COLO829 (cell line): Measurements from ENCODE around the gene IFNGR1.
"Not testable (repeated sequence)": the region's sequence is repeated elsewhere in the genome, so short reads cannot be mapped to it uniquely, and the experiment has no call there.

Source experiments
- DNase-seq: peaks from one replicate; pipeline ENCODE4 v3.0.0; 2012; ENCODE audit warnings: low spot score

Gene IFNGR1

GRCh38 chr6:137218917-137219663 is at the start of gene IFNGR1:
IFNGR1 (minus strand) TSS chr6:137219385; CDS start chr6:137219327, 58 bp downstream.
- peak; percentile 92 for DNase-seq

- DNase-seq = no peak
Measured at GRCh38 chr6:137268911-137269310, 49.7 kb upstream of the IFNGR1 start.

DNA sequence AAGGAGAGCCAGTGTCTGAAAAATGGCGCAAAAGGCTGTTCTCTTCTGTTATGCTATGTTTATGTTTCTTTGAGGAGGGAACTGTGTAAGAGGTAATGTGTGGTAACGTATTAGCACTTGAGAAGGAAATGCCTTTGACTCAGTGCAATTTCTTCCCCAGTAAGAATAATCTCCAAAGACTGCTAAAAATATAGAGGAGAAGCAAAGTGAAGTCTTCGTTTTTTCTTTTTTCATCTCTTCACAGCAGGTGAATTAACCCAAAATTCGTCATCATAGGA is 47.1 kb upstream of the IFNGR1 start:
- DNase-seq = no peak

GRCh38 chr6:137265561-137266308 is 46.5 kb upstream of the IFNGR1 start:
- DNase-seq = no peak

DNA sequence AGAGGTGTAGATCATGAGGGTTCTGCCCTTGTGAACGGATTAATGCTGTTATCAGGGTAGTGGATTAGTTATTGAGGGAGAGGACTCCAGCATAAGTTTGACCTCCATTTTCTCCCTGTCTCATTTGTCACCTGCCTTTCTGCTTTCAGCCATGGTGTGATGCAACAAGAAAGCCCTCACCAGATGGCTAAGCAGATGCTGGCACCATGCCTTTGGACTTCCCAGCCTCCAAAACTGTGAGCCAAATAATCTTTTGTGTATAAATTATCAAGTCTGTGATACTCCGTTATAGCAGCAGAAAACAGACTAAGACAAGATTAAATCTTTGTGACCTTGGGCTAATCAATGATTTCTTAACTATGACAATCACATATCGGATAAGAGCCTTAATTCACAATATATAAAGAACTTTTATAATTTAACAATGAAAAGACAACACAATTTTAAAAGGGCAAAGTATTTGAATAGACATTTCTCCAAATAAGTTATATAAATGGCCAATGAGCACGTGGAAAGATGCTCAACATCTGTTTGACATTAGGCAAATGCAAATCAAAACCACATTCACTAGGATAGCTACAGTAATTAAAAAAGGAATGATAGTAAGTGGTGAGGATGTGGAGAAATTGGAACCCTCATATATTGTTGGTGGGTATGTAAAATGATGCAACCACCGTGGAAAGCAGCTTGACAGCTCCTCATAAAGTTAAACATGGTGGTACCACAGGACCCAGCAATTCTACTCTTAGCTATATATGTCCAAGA is 45.3 kb upstream of the IFNGR1 start:
- no peak for DNase-seq

GRCh38 chr6:137261761-137262160 is 42.6 kb upstream of the IFNGR1 start:
- DNase-seq = peak; percentile 48

- no peak for DNase-seq
Measured at GRCh38 chr6:137261361-137261760, 42.2 kb upstream of the IFNGR1 start.

GRCh38 chr6:137260217-137260616 is 41.0 kb upstream of the IFNGR1 start:
- no peak for DNase-seq

DNA sequence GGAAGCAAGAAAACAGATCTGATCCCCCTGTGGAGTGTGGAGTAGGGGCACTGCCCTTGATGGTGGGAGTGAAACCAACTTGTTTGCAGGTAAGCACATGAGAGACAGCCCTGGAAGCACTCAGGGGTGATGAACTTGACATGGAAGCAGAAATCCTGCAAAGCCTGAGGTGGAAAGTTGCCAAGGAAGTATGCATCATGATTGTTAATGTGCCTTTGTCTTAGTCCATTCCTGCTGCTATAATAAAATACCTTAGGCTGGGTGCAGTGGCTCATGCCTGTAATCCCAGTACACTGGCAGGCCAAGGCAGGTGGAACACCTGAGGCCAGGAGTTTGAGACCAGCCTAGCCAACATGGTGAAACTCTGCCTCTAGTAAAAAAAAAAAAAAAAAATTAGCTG is 40.2 kb upstream of the IFNGR1 start:
- no peak for DNase-seq

DNA sequence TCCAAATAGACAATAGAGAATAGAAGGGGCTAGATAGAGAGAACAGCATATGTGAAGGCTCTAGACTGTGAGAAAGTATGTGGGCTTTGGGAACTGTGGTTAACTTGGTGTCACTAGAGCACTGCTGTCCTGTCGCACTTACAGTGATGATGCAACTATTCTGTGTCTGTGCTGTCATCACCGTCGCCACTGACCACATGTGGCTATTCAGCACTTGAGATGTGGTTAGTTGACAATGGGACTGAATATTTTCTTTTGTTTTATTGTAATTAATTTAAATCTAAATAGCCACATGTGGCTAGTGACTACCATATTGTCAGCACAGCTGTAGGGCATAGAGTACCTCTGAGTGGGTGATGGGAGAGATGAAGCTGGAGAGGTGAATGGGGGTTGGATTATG is 39.0 kb upstream of the IFNGR1 start:
- DNase-seq = no peak

DNA sequence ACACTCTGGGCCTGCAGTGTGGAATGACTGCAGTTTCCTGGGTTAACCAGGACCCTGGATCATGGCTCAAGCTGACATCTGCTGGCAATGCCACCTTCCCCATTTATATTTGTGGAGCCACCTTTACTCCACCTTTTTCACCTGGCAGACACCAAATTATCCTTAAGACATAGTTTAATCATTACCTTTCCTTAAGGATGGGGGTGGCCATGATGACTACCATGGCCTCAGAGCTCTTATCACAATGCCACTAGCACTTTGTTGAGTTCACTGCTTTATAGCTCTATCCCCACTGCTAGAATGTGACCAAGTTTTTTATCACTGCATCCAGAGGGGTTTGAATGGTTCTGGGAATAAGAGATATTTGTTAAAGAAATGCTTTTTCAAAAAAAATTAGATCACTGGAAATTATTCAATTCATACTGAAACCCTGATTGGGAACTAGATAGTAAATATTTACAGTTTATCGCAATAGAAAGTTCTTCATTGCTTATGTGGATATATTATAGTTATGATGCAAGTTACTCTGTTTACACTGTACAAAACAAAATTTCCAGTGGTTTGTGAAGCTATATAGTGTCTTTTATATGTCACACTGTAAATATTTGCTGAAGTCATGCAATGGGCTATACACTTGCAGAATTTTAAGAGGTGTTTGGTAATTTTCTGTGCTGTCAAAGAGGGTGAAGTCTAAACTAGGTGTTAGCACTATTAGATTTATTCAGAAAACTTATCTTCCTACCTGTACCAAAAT is 37.3 kb upstream of the IFNGR1 start:
- DNase-seq = no peak

DNA sequence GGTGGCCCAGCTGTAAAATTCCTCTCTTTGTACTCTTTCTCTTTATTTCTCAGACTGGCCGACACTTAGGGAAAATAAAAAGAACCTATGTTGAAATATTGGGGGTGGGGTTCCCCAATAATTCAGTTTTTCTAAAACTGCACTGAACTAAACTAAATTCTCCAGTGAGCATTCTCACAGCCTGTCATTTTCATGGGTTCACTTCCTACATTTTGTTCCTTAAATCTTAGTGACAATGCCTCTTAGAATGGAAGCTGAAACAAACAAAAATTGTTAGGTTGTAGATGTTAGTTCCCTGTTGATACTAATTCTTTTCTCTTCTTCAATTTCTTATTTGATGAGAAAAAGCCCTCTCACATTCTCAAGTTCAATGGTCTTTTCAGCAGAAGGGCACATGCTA is 35.8 kb upstream of the IFNGR1 start:
- no peak for DNase-seq

GRCh38 chr6:137254430-137254829 is 35.2 kb upstream of the IFNGR1 start:
- DNase-seq = not testable (repeated sequence)

DNA sequence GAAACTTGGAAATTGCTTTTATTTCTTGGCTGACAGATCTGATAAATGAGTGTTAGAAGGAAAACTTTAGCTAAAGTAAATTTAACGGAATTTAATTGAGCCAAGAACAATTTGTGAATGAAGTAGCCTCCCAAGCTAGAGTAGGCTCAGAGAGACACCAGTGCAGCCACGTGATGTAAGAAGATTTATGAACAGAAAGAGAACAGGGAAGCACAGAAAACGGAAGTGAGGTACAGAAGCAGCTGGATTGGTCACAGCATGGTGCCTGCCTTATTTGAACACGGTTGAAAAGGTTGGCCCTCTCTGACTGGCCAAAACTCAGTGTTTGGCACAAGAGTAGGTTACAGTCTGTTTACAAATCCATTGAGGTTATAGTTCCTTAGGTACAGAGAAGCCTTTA is 29.5 kb upstream of the IFNGR1 start:
- no peak for DNase-seq

DNA sequence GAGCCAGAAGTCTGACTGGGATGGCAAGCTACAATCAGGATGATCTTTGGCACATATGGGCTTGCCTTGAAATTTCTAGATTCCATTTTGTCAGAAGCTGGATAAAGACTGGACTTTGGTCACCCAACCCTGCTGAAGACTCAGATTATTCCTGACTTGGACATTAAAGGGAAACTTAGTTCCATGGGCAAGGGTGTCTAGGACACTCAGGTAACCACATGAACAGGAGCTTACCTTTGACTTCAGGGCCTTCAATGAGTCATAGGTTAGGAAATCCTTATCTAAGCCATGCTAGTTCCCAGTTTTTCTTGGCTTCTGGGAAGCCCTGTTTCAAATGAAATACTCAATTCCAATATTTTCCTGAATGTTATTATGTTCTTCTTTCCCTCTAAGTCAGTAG is 28.5 kb upstream of the IFNGR1 start:
- no peak for DNase-seq

- no peak for DNase-seq
Measured at GRCh38 chr6:137246791-137247202, 27.6 kb upstream of the IFNGR1 start.

DNA sequence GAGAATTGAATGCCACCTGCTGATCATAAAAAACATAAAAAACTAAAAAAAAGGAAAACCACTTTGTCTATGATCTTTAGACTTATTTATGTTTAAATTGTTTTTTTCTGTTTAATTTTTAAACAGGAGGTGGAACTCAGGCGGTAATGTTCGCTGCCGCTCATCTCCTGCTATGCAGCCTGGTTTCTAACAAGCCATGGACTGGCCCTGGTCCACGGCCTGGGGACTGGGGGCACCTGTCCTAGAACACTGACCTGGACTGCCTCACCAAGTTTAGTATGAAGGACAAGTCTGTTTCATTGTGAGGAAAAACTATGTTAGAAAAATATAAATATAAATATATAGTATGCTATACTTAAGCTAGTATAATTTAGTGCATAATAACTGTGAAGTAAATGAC is 27.0 kb upstream of the IFNGR1 start:
- DNase-seq = no peak

GRCh38 chr6:137241481-137242038 is 22.4 kb upstream of the IFNGR1 start:
- DNase-seq = peak; percentile 17

- no peak for DNase-seq
Measured at GRCh38 chr6:137240168-137240567, 21.0 kb upstream of the IFNGR1 start.

DNA sequence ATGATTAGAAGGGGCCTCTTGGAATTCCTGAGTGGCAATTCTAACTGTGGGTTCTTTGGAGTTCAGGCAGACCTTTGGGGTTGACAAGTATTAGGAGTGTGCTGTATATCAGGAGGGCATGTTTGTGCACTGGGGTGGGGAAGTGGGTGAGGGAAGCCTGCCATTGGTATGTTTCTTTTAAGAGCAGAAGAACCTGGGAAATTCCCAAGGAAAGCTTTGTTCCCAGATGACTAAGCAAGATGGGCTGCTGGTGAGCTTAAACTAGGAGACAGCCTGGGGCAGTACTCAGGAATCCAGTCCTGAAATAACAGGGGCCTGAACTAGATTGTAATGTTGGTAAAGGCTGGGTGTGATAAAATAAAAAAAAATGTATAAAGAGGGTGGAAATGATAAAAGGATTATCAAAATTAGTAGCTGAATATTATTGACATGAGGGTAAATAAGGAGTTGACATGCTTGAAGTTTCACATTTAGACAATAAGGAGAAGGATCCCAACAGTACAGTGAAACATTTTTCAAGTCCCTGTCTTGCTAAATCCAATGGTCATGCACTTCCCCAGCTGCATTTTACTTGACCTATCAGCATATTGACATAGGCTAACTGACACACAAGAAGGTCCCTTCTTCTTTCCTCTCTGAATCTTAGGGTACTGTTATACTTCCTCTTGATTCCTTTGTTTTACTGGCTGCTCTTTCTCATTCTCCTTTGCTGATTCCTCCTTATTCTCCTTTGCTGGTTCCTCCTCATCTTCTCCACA is 18.4 kb upstream of the IFNGR1 start:
- DNase-seq = peak; percentile 42
